ENCODE measurements around the gene STK31. TPM values are rescaled to one million over a fixed set of nuclear protein-coding genes. Genes with fewer than 3 reads are reported as not detected.
"Not testable (repeated sequence)": the region's sequence is repeated elsewhere in the genome, so short reads cannot be mapped to it uniquely, and the experiment has no call there.

STK31 gene
- total RNA-seq, 1 donor from 2014 or later = 0.35 TPM

GRCh38 chr7:23783115-23783514 lies 73.1 kb downstream of the STK31 start:
- intact Hi-C loops (cut with DNase I) = no loop called here
- no peak for DNase-seq (ENCODE audit: low spot score)

- no peak for DNase-seq (ENCODE audit: low spot score)
- intact Hi-C loops (cut with DNase I) = no loop called here
These were observed 77.3 kb downstream of the STK31 start for GRCh38 chr7:23787272-23787671.

- intact Hi-C loops (cut with DNase I) = no loop called here
- DNase-seq (ENCODE audit: low spot score) = no peak
These were observed 78.8 kb downstream of the STK31 start for GRCh38 chr7:23788843-23789242.

- intact Hi-C loops (cut with DNase I) = no loop called here
These were observed 81.7 kb downstream of the STK31 start for GRCh38 chr7:23791721-23792120.

GRCh38 chr7:23802720-23803397 lies 92.8 kb downstream of the STK31 start:
- intact Hi-C loops (cut with DNase I) = no loop called here
- no peak for DNase-seq (ENCODE audit: low spot score)

More at GRCh38 chr7:23791721-23792120, 81.7 kb downstream of the STK31 start:
- no peak for DNase-seq (ENCODE audit: low spot score)

GRCh38 chr7:23804707-23805106 lies 94.7 kb downstream of the STK31 start:
- intact Hi-C loops (cut with DNase I) = no loop called here
- no peak for DNase-seq (ENCODE audit: low spot score)

DNA sequence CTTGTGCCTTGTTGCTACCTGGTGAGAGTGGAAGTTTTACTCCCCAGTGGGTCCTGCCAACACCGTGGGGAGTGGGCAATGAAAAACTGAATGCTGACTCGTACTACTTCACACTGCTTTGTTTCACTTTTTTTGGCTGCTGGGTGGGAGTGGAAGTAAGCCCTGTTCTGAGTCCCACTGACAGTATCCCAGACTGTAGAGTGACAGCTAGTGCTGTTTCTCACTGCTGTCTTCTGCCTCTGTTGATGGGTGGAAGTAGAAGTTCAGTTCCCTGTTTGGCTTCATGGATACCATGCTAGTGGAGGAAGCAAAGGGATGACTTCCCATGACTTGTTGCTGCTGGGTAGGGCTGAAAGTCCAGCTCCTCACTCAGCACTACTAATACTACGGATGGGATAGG lies 98.4 kb downstream of the STK31 start:
- intact Hi-C loops (cut with DNase I) = no loop called here
- DNase-seq (ENCODE audit: low spot score) = no peak

DNA sequence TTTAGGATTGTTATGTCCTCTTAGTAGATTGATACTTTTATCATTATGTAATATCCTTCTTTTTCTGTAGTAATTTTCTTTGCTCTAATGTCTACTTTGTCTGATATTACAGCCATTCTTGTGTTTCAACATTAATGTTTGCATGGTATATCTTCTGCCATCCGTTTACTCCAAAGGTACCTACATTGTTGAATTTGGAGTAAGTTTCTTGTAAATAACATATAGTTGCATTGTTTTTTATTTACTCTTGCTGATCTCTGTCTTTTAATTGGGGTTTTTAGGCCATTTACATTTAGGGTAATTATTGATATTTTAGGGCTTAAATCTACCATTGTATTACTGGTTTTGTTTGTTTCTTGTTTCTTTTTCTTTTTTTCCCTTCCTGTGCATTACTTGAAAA lies 100.1 kb downstream of the STK31 start:
- DNase-seq (ENCODE audit: low spot score) = no peak
- intact Hi-C loops (cut with DNase I) = no loop called here

DNA sequence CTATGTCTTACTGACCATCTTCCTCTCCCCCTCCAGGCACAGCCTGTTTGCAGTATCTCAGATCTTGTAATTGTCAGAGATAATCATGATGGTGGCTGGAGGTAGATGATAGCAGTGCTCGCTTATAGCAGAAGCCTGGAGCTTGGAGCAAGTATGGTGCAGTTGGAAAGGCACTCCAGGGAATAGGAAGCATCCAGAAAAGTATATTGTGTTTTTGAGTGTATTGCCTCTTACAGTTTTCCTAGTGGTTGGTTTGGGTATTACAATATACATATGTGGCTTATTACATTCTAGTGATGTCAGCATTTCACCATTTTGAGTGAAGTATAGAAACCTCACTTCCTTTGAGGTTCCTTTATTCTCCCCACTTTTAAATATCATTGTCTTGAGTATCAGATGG lies 101.5 kb downstream of the STK31 start:
- intact Hi-C loops (cut with DNase I) = no loop called here
- no peak for DNase-seq (ENCODE audit: low spot score)

GRCh38 chr7:23828125-23828524 lies 118.1 kb downstream of the STK31 start:
- intact Hi-C loops (cut with DNase I); DNase-seq (ENCODE audit: low spot score): not testable (repeated sequence)

DNA sequence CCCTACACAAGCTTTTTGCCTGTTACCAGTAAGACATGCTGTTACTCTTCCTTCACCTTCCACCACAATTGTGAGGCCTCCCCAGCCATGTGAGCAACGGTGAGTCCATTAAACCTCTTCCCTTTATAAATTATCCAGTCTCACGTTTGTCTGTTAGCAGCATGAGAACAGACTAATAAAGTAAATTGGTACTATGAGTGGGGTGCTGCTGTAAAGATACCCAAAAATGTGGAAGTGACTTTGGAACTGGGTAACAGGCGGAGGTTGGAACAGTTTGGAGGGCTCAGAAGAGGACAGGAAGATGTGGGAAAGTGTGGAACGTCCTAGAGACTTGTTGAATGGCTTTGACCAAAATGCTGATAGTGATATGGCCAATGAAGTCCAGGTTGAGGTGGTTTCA lies 122.7 kb downstream of the STK31 start:
- intact Hi-C loops (cut with DNase I); DNase-seq (ENCODE audit: low spot score): not testable (repeated sequence)

GRCh38 chr7:23833405-23833804 lies 123.4 kb downstream of the STK31 start:
- DNase-seq (ENCODE audit: low spot score) = no peak
- intact Hi-C loops (cut with DNase I) = no loop called here

DNA sequence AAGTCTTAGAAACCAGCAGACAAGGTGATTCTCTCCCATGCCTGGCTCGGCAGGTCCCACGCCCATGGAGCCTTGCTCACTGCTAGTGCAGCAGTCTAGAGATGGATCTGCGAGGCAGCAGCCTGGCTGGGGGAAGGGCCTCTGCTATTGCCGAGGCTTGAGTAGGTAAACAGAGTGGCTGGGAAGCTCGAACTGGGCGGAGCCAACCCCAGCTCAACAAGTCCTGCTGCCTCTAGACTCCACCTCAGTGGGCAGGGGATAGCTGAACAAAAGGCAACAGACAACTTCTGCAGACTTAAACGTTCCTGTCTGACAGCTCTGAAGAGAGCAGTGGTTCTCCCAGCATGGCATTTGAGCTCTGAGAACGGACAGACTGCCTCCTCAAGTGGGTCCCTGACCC lies 134.8 kb downstream of the STK31 start:
- intact Hi-C loops (cut with DNase I) = not testable (repeated sequence)

GRCh38 chr7:23852135-23852534 lies 142.1 kb downstream of the STK31 start:
- DNase-seq (ENCODE audit: low spot score) = no peak
- intact Hi-C loops (cut with DNase I) = no loop called here

More for the DNA sequence above, 134.8 kb downstream of the STK31 start:
- not testable (repeated sequence) for DNase-seq (ENCODE audit: low spot score)

GRCh38 chr7:23852988-23853387 lies 143.0 kb downstream of the STK31 start:
- DNase-seq (ENCODE audit: low spot score) = no peak
- intact Hi-C loops (cut with DNase I) = no loop called here

GRCh38 chr7:23863209-23863787 lies 153.3 kb downstream of the STK31 start:
- intact Hi-C loops (cut with DNase I) = no loop called here
- no peak for DNase-seq (ENCODE audit: low spot score)

- intact Hi-C loops (cut with DNase I) = no loop called here
- no peak for DNase-seq (ENCODE audit: low spot score)
These were observed 155.0 kb downstream of the STK31 start for GRCh38 chr7:23864973-23865372.

DNA sequence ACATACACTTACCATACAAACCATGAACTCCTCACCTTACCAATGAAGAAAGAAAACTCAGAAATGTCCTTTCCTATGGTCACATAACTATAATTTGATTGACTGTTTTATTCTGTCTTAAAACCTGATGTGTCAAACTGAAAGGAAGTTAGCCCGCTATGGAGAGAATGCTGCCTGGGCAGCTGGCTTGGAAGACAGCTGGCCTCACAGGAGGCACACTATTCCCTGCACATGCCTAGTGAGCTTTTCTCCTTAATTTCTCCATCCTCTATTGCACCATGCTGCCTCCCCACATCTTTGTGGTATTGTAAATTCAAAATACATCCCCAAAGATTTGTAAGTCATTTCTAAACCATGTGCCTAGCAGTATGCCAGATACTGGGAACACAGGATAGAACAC lies 163.3 kb downstream of the STK31 start:
- intact Hi-C loops (cut with DNase I) = no loop called here
- no peak for DNase-seq (ENCODE audit: low spot score)

- intact Hi-C loops (cut with DNase I); DNase-seq (ENCODE audit: low spot score): not testable (repeated sequence)
These were observed 166.5 kb downstream of the STK31 start for GRCh38 chr7:23876526-23876925.

Measured in cardiac septum (tissue), 1 donor.